Measurements from ENCODE around the gene NYAP2.

Gene NYAP2

GRCh38 chr2:225600444-225600843 is 200.9 kb downstream of the NYAP2 start:
- DNase-seq (no peak), ATAC-seq (replicated peaks) (no peak)
- no peak overlapping the region for H3K27ac Mint-ChIP-seq
- H3K27me3 Mint-ChIP-seq: no peaks in the 10 kb centered on the region
- no peaks in the 10 kb centered on the region for H3K36me3 Mint-ChIP-seq (ENCODE audit: insufficient read depth)
- H3K4me3 Mint-ChIP-seq: no peak overlapping the region
- no peaks in the 10 kb centered on the region for H3K9me3 Mint-ChIP-seq
- no peaks in the 10 kb centered on the region for H3K4me1 Mint-ChIP-seq (ENCODE audit: low read depth in 2 of 2)

- Mint-ChIP-seq H3K27me3 (no peaks in the 10 kb centered on the region), H3K9me3 (no peaks in the 10 kb centered on the region), H3K27ac (no peak overlapping the region), H3K4me3 (no peak overlapping the region), H3K36me3 (ENCODE audit: insufficient read depth) (no peaks in the 10 kb centered on the region), H3K4me1 (ENCODE audit: low read depth in 2 of 2) (no peaks in the 10 kb centered on the region)
- no peak for ATAC-seq (replicated peaks)
- DNase-seq: no peak
Measured at GRCh38 chr2:225600865-225601264, 201.4 kb downstream of the NYAP2 start.

- no peak overlapping the region for H3K4me3 Mint-ChIP-seq
- H3K27me3 Mint-ChIP-seq: no peaks in the 10 kb centered on the region
- no peak for ATAC-seq (replicated peaks)
- no peak overlapping the region for H3K27ac Mint-ChIP-seq
- DNase-seq: no peak
- no peaks in the 10 kb centered on the region for H3K4me1 Mint-ChIP-seq (ENCODE audit: low read depth in 2 of 2)
- H3K9me3 Mint-ChIP-seq: no peaks in the 10 kb centered on the region
- H3K36me3 Mint-ChIP-seq (ENCODE audit: insufficient read depth): no peaks in the 10 kb centered on the region
Measured at GRCh38 chr2:225602205-225602604, 202.7 kb downstream of the NYAP2 start.

- Mint-ChIP-seq H3K27ac (no peak overlapping the region), H3K27me3 (no peaks in the 10 kb centered on the region), H3K9me3 (no peaks in the 10 kb centered on the region), H3K4me3 (no peak overlapping the region), H3K36me3 (ENCODE audit: insufficient read depth) (no peaks in the 10 kb centered on the region), H3K4me1 (ENCODE audit: low read depth in 2 of 2) (no peaks in the 10 kb centered on the region)
- no peak for DNase-seq
- ATAC-seq (replicated peaks): no peak
Measured at GRCh38 chr2:225608136-225608535, 208.6 kb downstream of the NYAP2 start.

GRCh38 chr2:225612636-225613035 is 213.1 kb downstream of the NYAP2 start:
- ATAC-seq (replicated peaks): no peak

GRCh38 chr2:225614915-225615314 is 215.4 kb downstream of the NYAP2 start:
- no peak overlapping the region for H3K27ac Mint-ChIP-seq
- no peaks in the 10 kb centered on the region for H3K36me3 Mint-ChIP-seq (ENCODE audit: insufficient read depth)
- no peak for DNase-seq
- no peaks in the 10 kb centered on the region for H3K4me1 Mint-ChIP-seq (ENCODE audit: low read depth in 2 of 2)
- H3K4me3 Mint-ChIP-seq: no peak overlapping the region
- ATAC-seq (replicated peaks): no peak
- no peaks in the 10 kb centered on the region for H3K9me3 Mint-ChIP-seq
- H3K27me3 Mint-ChIP-seq: peaks cover 0 to 6% of the 10 kb centered on the region in 2 donors

More at GRCh38 chr2:225612636-225613035, 213.1 kb downstream of the NYAP2 start:
- no peaks in the 10 kb centered on the region for H3K4me1 Mint-ChIP-seq (ENCODE audit: low read depth in 2 of 2)
- no peaks in the 10 kb centered on the region for H3K27me3 Mint-ChIP-seq
- DNase-seq: no peak
- H3K4me3 Mint-ChIP-seq: no peak overlapping the region
- H3K36me3 Mint-ChIP-seq (ENCODE audit: insufficient read depth): no peaks in the 10 kb centered on the region
- H3K27ac Mint-ChIP-seq: no peak overlapping the region
- no peaks in the 10 kb centered on the region for H3K9me3 Mint-ChIP-seq

- H3K27ac Mint-ChIP-seq: no peak overlapping the region
- DNase-seq: no peak
Measured at GRCh38 chr2:225615514-225615913, 216.0 kb downstream of the NYAP2 start.

GRCh38 chr2:225616372-225616771 is 216.9 kb downstream of the NYAP2 start:
- H3K9me3 Mint-ChIP-seq: no peaks in the 10 kb centered on the region
- no peaks in the 10 kb centered on the region for H3K4me1 Mint-ChIP-seq (ENCODE audit: low read depth in 2 of 2)
- no peak overlapping the region for H3K27ac Mint-ChIP-seq
- ATAC-seq (replicated peaks): no peak
- no peak overlapping the region for H3K4me3 Mint-ChIP-seq
- no peak for DNase-seq
- H3K27me3 Mint-ChIP-seq: peaks cover 0 to 6% of the 10 kb centered on the region in 2 donors
- H3K36me3 Mint-ChIP-seq (ENCODE audit: insufficient read depth): no peaks in the 10 kb centered on the region

More at GRCh38 chr2:225615514-225615913, 216.0 kb downstream of the NYAP2 start:
- Mint-ChIP-seq H3K27me3 (peaks cover 0 to 6% of the 10 kb centered on the region in 2 donors), H3K4me3 (no peak overlapping the region), H3K9me3 (no peaks in the 10 kb centered on the region), H3K4me1 (ENCODE audit: low read depth in 2 of 2) (no peaks in the 10 kb centered on the region), H3K36me3 (ENCODE audit: insufficient read depth) (no peaks in the 10 kb centered on the region)
- no peak for ATAC-seq (replicated peaks)

GRCh38 chr2:225616848-225617247 is 217.3 kb downstream of the NYAP2 start:
- Mint-ChIP-seq H3K27me3 (peaks cover 0 to 6% of the 10 kb centered on the region in 2 donors), H3K4me3 (no peak overlapping the region), H3K9me3 (no peaks in the 10 kb centered on the region), H3K4me1 (ENCODE audit: low read depth in 2 of 2) (no peaks in the 10 kb centered on the region), H3K36me3 (ENCODE audit: insufficient read depth) (no peaks in the 10 kb centered on the region), H3K27ac (no peak overlapping the region)
- DNase-seq (no peak), ATAC-seq (replicated peaks) (no peak)

GRCh38 chr2:225620227-225620626 is 220.7 kb downstream of the NYAP2 start:
- no peak for DNase-seq
- no peak overlapping the region for H3K27ac Mint-ChIP-seq
- no peaks in the 10 kb centered on the region for H3K36me3 Mint-ChIP-seq (ENCODE audit: insufficient read depth)
- H3K4me3 Mint-ChIP-seq: no peak overlapping the region
- H3K9me3 Mint-ChIP-seq: no peaks in the 10 kb centered on the region
- peaks cover 0 to 6% of the 10 kb centered on the region in 2 donors for H3K27me3 Mint-ChIP-seq
- no peaks in the 10 kb centered on the region for H3K4me1 Mint-ChIP-seq (ENCODE audit: low read depth in 2 of 2)
- ATAC-seq (replicated peaks): no peak

GRCh38 chr2:225630824-225631533 is 231.5 kb downstream of the NYAP2 start:
- ATAC-seq (replicated peaks) (no peak), DNase-seq (no peak)
- H3K9me3 Mint-ChIP-seq: no peaks in the 10 kb centered on the region
- H3K4me3 Mint-ChIP-seq: no peak overlapping the region
- no peak overlapping the region for H3K27ac Mint-ChIP-seq
- peaks cover 15 to 23% of the 10 kb centered on the region in 2 donors for H3K27me3 Mint-ChIP-seq
- peaks cover 0 to 3% of the 10 kb centered on the region in 2 donors for H3K4me1 Mint-ChIP-seq (ENCODE audit: low read depth in 2 of 2)
- no peaks in the 10 kb centered on the region for H3K36me3 Mint-ChIP-seq (ENCODE audit: insufficient read depth)

- Mint-ChIP-seq H3K27me3 (peaks cover 15 to 18% of the 10 kb centered on the region in 2 donors), H3K36me3 (ENCODE audit: insufficient read depth) (no peaks in the 10 kb centered on the region), H3K27ac (no peak overlapping the region), H3K4me1 (ENCODE audit: low read depth in 2 of 2) (peaks cover 0 to 3% of the 10 kb centered on the region in 2 donors), H3K9me3 (no peaks in the 10 kb centered on the region), H3K4me3 (no peak overlapping the region)
- DNase-seq (no peak), ATAC-seq (replicated peaks) (no peak)
Measured at GRCh38 chr2:225632351-225632750, 232.8 kb downstream of the NYAP2 start.

- ATAC-seq (replicated peaks): no peak
- no peak overlapping the region for H3K27ac Mint-ChIP-seq
- H3K4me3 Mint-ChIP-seq: no peak overlapping the region
- H3K9me3 Mint-ChIP-seq: no peaks in the 10 kb centered on the region
- no peaks in the 10 kb centered on the region for H3K36me3 Mint-ChIP-seq (ENCODE audit: insufficient read depth)
- DNase-seq: no peak
- no peaks in the 10 kb centered on the region for H3K4me1 Mint-ChIP-seq (ENCODE audit: low read depth in 2 of 2)
- H3K27me3 Mint-ChIP-seq: peaks cover 13 to 15% of the 10 kb centered on the region in 2 donors
Measured at GRCh38 chr2:225636558-225636957, 237.0 kb downstream of the NYAP2 start.

- Mint-ChIP-seq H3K9me3 (no peaks in the 10 kb centered on the region), H3K4me3 (no peak overlapping the region), H3K36me3 (ENCODE audit: insufficient read depth) (no peaks in the 10 kb centered on the region), H3K27ac (no peak overlapping the region), H3K4me1 (ENCODE audit: low read depth in 2 of 2) (no peaks in the 10 kb centered on the region), H3K27me3 (peaks cover 8 to 9% of the 10 kb centered on the region in 2 donors)
- ATAC-seq (replicated peaks) (no peak), DNase-seq (no peak)
Measured at GRCh38 chr2:225637259-225637658, 237.7 kb downstream of the NYAP2 start.

All from effector memory CD8-positive, alpha-beta T cell (primary cell).